H1 (cell line): ENCODE results near the gene CHPT1. TPM values are rescaled to one million over a fixed set of nuclear protein-coding genes. Genes with fewer than 3 reads are reported as not detected.

Experiments
- KDM4A ChIP-seq: IDR thresholded peaks from one replicate; pipeline ENCODE4 v1.7.1; 2012; ENCODE audit warnings: low read depth, mild to moderate bottlenecking, moderate library complexity, low read length, inconsistent platforms; ENCODE audit not compliant: severe bottlenecking
- polyA plus RNA-seq, 7 experiments: library from polyadenylated mRNA; depleted of rRNA in 3 of 7; stranded (reverse) in 5 of 7; unstranded in 2 of 7; fragments of >200 nt in 5 of 7; fragments of 200-250 nt in 2 of 7; gene quantifications; 1 replicate in 5 of 7; 2 replicates in 1 of 7; 4 replicates in 1 of 7; pipeline versions ENCODE4 v1.2.1 to v1.2.3, GENCODE V29; 2011 to 2013; ENCODE audit warnings: missing spikeins in 2 of 7, mixed read lengths in 2 of 7
- total RNA-seq: library from RNA; stranded (reverse); fragmentation: NEBNext Ultra II Directional; extraction: Animal tissue kit (Norgen Biotek cat#: 25700); gene quantifications from 2 replicates; pipeline ENCODE4 v1.2.1, GENCODE V29; 2021
- TF ChIP-seq, protein P1 (sequence below): fragments of 300-600 bp; sonication (generic); IDR thresholded peaks from 2 replicates; pipeline ENCODE4 v1.7.1; 2012; ENCODE audit warnings: low read length, moderate library complexity, mild to moderate bottlenecking, inconsistent platforms; ENCODE audit not compliant: insufficient replicate concordance

CHPT1 gene
- total and polyA plus RNA-seq, 2 of the 8 experiments (the other 6 are each of a cell fraction or from before 2014, with no cell fraction given): 13.3 to 22.5 TPM

DNA sequence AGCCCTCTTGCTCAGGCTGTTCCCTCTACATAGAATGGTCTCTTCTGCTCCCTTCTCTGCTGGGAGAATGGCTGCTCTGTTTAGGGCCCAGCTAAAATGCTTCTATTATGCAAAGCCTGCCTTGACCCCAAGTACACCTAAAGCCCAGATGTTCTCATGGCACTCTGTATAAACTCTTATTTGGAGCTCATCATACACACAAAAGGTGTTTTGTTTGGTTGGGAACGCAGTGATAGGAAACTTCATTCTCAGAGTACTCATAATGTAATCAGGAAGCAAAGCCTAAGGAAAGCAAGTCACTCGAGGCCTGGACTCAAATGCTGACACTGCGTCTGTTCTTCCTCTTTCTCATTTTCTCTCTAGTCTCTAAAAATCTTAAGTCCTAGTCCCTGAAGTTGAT lies 80.0 kb downstream of the CHPT1 start (continued):
- TF ChIP-seq, protein P1, sequence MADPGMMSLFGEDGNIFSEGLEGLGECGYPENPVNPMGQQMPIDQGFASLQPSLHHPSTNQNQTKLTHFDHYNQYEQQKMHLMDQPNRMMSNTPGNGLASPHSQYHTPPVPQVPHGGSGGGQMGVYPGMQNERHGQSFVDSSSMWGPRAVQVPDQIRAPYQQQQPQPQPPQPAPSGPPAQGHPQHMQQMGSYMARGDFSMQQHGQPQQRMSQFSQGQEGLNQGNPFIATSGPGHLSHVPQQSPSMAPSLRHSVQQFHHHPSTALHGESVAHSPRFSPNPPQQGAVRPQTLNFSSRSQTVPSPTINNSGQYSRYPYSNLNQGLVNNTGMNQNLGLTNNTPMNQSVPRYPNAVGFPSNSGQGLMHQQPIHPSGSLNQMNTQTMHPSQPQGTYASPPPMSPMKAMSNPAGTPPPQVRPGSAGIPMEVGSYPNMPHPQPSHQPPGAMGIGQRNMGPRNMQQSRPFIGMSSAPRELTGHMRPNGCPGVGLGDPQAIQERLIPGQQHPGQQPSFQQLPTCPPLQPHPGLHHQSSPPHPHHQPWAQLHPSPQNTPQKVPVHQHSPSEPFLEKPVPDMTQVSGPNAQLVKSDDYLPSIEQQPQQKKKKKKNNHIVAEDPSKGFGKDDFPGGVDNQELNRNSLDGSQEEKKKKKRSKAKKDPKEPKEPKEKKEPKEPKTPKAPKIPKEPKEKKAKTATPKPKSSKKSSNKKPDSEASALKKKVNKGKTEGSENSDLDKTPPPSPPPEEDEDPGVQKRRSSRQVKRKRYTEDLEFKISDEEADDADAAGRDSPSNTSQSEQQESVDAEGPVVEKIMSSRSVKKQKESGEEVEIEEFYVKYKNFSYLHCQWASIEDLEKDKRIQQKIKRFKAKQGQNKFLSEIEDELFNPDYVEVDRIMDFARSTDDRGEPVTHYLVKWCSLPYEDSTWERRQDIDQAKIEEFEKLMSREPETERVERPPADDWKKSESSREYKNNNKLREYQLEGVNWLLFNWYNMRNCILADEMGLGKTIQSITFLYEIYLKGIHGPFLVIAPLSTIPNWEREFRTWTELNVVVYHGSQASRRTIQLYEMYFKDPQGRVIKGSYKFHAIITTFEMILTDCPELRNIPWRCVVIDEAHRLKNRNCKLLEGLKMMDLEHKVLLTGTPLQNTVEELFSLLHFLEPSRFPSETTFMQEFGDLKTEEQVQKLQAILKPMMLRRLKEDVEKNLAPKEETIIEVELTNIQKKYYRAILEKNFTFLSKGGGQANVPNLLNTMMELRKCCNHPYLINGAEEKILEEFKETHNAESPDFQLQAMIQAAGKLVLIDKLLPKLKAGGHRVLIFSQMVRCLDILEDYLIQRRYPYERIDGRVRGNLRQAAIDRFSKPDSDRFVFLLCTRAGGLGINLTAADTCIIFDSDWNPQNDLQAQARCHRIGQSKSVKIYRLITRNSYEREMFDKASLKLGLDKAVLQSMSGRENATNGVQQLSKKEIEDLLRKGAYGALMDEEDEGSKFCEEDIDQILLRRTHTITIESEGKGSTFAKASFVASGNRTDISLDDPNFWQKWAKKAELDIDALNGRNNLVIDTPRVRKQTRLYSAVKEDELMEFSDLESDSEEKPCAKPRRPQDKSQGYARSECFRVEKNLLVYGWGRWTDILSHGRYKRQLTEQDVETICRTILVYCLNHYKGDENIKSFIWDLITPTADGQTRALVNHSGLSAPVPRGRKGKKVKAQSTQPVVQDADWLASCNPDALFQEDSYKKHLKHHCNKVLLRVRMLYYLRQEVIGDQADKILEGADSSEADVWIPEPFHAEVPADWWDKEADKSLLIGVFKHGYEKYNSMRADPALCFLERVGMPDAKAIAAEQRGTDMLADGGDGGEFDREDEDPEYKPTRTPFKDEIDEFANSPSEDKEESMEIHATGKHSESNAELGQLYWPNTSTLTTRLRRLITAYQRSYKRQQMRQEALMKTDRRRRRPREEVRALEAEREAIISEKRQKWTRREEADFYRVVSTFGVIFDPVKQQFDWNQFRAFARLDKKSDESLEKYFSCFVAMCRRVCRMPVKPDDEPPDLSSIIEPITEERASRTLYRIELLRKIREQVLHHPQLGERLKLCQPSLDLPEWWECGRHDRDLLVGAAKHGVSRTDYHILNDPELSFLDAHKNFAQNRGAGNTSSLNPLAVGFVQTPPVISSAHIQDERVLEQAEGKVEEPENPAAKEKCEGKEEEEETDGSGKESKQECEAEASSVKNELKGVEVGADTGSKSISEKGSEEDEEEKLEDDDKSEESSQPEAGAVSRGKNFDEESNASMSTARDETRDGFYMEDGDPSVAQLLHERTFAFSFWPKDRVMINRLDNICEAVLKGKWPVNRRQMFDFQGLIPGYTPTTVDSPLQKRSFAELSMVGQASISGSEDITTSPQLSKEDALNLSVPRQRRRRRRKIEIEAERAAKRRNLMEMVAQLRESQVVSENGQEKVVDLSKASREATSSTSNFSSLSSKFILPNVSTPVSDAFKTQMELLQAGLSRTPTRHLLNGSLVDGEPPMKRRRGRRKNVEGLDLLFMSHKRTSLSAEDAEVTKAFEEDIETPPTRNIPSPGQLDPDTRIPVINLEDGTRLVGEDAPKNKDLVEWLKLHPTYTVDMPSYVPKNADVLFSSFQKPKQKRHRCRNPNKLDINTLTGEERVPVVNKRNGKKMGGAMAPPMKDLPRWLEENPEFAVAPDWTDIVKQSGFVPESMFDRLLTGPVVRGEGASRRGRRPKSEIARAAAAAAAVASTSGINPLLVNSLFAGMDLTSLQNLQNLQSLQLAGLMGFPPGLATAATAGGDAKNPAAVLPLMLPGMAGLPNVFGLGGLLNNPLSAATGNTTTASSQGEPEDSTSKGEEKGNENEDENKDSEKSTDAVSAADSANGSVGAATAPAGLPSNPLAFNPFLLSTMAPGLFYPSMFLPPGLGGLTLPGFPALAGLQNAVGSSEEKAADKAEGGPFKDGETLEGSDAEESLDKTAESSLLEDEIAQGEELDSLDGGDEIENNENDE: no peak
- no peak for TF ChIP-seq KDM4A
